ENCODE results near the gene DCTN1.
"Not testable (repeated sequence)": the region's sequence is repeated elsewhere in the genome, so short reads cannot be mapped to it uniquely, and the experiment has no call there.

The DCTN1 gene

DNA sequence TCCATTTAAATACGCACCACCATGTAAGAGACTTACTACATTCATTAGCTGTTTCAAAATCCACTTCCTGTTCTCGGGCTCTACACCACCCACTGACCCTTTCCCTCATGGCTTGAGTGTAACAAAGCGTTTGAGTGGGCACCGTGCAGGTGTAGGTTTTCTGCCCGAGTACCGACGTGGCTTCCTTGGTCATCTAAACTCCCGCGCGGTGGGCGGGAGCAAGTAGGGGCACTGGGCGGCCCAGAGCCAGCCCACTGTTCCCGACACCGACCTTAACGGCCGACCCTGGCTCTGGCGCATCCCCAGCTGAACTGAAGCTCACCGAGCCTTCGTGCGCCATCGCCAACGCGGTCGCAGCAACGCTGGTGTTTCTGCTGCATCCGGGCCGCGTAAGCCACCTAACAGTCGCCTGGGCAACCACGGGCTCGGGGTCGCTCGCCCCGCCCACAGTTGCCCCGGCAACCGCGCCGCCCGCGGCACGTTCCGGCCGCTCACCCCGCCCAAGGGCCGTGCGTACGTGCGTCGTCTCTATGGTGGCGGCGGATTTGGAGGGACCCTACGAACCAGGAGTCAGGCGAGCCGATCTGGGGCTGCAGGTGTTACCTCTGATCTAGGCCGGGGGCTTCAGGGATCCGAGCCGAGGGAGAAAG is 41.2 kb upstream of the DCTN1 start, which contains the start of the genes C2orf81 and WDR54:
Gene C2orf81 (minus strand): TSS at position 399 of the 650 bp plus-strand sequence. CDS start 59 bp downstream, at position 340.
Gene WDR54 (plus strand): TSS at position 510 of the 650 bp plus-strand sequence. CDS start 424 bp downstream, outside the sequence.
- TF ChIP-seq, protein P1, sequence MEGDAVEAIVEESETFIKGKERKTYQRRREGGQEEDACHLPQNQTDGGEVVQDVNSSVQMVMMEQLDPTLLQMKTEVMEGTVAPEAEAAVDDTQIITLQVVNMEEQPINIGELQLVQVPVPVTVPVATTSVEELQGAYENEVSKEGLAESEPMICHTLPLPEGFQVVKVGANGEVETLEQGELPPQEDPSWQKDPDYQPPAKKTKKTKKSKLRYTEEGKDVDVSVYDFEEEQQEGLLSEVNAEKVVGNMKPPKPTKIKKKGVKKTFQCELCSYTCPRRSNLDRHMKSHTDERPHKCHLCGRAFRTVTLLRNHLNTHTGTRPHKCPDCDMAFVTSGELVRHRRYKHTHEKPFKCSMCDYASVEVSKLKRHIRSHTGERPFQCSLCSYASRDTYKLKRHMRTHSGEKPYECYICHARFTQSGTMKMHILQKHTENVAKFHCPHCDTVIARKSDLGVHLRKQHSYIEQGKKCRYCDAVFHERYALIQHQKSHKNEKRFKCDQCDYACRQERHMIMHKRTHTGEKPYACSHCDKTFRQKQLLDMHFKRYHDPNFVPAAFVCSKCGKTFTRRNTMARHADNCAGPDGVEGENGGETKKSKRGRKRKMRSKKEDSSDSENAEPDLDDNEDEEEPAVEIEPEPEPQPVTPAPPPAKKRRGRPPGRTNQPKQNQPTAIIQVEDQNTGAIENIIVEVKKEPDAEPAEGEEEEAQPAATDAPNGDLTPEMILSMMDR (conservative IDR thresholded peaks at IDR 0.05; ENCODE audit: low read depth, low read length) = no peak
- Histone ChIP-seq H3K36me3 (ENCODE audit: insufficient read depth) (no peaks in the 10 kb centered on the region), H2AFZ (ENCODE audit: low read depth) (peak within 1 kb of the TSS; percentile 87), H3K27ac (peak within 1 kb of the TSS; percentile 70), H3K9ac (peak within 1 kb of the TSS; percentile 71), H3K27me3 (ENCODE audit: insufficient read depth, low read depth) (no peaks in the 10 kb centered on the region), H3K4me2 (peak within 1 kb of the TSS; percentile 81), H3K4me1 (ENCODE audit: low read depth, poor library complexity, severe bottlenecking) (peaks cover 14% of the 10 kb centered on the region), H3K79me2 (ENCODE audit: insufficient read depth, low read depth) (no peaks in the 10 kb centered on the region), H3K4me3 (IDR thresholded peaks at IDR 0.05; ENCODE audit: insufficient read depth, low read depth, low read length) (peak within 1 kb of the TSS; percentile 51), H4K20me1 (ENCODE audit: insufficient read depth) (no peaks in the 10 kb centered on the region)

DNA sequence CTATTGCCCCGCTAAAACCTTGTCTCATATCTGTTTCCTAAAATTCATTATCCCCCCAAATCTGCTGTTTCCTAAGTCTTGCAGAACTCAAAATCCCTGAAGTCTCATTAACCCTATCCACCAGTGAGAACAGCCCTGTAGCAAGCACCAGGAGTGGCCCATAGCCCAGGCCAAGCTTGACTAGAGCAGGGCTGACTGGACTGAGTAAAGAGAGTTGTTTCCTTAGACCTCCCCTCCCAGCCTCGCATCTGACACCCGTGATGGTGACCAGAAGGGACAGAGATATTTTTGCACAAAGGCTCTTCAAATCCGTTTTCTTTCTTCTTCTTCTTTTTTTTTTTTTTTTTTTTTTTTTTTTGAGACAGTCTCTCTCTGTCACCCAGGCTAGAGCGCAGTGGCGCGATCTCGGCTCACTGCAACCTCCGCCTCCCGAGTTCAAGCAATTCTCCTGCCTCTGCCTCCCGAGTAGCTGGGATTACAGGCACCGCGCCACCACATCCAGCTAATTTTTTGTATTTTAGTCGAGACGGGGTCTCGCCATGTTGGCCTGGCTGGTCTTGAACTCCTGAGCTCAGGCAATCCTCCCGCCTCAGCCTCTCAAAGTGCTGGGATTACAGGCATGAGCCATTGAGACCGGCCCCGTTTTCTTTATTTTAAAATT is 40.5 kb upstream of the DCTN1 start:
- H2AFZ ChIP-seq (ENCODE audit: low read depth) = peak overlapping the region; percentile 87
- peak overlapping the region; percentile 71 for H3K9ac ChIP-seq
- not testable (repeated sequence) for H4K20me1 ChIP-seq (ENCODE audit: insufficient read depth); H3K36me3 ChIP-seq (ENCODE audit: insufficient read depth); H3K27me3 ChIP-seq (ENCODE audit: insufficient read depth, low read depth); H3K79me2 ChIP-seq (ENCODE audit: insufficient read depth, low read depth)
- peak overlapping the region; percentile 51 for H3K4me3 ChIP-seq (IDR thresholded peaks at IDR 0.05; ENCODE audit: insufficient read depth, low read depth, low read length)
- H3K4me1 ChIP-seq (ENCODE audit: low read depth, poor library complexity, severe bottlenecking) = peaks cover 14% of the 10 kb centered on the region
- H3K4me2 ChIP-seq = peak overlapping the region; percentile 57
- H3K27ac ChIP-seq = peak overlapping the region; percentile 70

DNA sequence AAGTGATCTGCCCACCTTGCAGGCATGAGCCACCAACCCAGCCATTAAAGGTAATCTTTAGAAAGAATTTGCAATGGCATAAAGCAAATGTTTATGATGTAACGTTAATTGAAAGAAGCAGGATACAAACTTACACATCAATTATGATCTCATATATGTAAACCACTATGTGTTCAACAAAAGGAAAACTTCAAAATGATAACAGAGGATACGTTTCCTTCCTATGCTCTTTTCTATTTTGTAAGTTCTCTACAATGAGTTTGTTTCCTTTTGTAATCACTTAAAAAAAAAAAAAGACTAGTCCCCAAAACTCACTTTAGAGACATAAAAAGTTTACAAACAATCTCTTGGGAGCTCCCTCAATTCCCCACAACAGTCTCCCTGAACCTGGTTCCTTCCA is 39.9 kb upstream of the DCTN1 start:
- no peaks in the 10 kb centered on the region for H3K79me2 ChIP-seq (ENCODE audit: insufficient read depth, low read depth)
- H2AFZ ChIP-seq (ENCODE audit: low read depth) = no peak overlapping the region
- no peak overlapping the region for H3K4me3 ChIP-seq (IDR thresholded peaks at IDR 0.05; ENCODE audit: insufficient read depth, low read depth, low read length)
- no peaks in the 10 kb centered on the region for H3K27me3 ChIP-seq (ENCODE audit: insufficient read depth, low read depth)
- H3K9ac ChIP-seq = no peak overlapping the region
- peak overlapping the region; percentile 57; the same call in 1 of the 2 replicates for H3K4me2 ChIP-seq
- peaks cover 14% of the 10 kb centered on the region for H3K4me1 ChIP-seq (ENCODE audit: low read depth, poor library complexity, severe bottlenecking)
- H4K20me1 ChIP-seq (ENCODE audit: insufficient read depth) = no peaks in the 10 kb centered on the region
- TF ChIP-seq, protein P1 (conservative IDR thresholded peaks at IDR 0.05; ENCODE audit: low read depth, low read length) = no peak
- no peak overlapping the region for H3K27ac ChIP-seq
- H3K36me3 ChIP-seq (ENCODE audit: insufficient read depth) = no peaks in the 10 kb centered on the region

DNA sequence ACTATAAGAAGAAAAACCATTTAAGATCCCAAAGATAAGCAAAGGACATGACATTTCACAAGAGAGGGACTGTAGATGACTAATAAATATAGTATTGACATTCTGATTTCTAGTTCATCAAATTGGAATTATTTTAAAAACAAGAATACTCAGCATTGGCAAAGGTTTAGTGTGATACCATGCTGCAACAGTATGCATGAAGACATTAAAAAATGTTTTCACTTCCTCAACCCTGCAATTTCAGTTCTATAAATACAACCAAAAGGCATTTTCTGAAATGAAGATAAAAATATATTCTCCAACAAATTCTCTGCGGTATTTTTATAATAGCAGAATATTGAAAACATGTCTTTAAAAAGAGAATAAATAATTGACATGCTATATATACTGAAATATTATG is 39.2 kb upstream of the DCTN1 start:
- Histone ChIP-seq H3K79me2 (ENCODE audit: insufficient read depth, low read depth) (no peaks in the 10 kb centered on the region), H3K4me3 (IDR thresholded peaks at IDR 0.05; ENCODE audit: insufficient read depth, low read depth, low read length) (no peak overlapping the region), H3K27ac (no peak overlapping the region), H3K4me2 (no peak overlapping the region), H4K20me1 (ENCODE audit: insufficient read depth) (no peaks in the 10 kb centered on the region), H2AFZ (ENCODE audit: low read depth) (no peak overlapping the region), H3K36me3 (ENCODE audit: insufficient read depth) (no peaks in the 10 kb centered on the region), H3K27me3 (ENCODE audit: insufficient read depth, low read depth) (no peaks in the 10 kb centered on the region), H3K9ac (no peak overlapping the region), H3K4me1 (ENCODE audit: low read depth, poor library complexity, severe bottlenecking) (peaks cover 14% of the 10 kb centered on the region)
- TF ChIP-seq, protein P1 (conservative IDR thresholded peaks at IDR 0.05; ENCODE audit: low read depth, low read length) = no peak

DNA sequence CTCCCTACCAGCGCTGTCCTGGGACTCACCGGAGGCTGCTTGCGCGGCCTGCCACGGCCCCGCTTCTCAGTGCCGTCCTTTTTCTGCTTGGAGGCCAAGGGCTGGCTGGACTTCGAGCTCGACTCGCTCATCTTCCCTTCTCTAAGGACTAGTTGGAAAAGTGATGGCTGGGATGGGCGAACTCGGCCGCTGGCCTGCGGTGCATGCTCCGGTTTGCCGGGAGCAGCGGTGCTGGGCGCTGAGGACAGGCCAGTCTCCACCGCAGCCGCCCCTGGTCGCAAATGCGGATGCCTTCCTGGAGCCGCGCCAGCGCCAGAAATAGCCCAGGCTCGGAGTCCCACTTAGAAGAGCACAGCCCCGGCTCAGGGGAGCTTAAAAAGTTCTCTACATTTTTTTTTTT is 38.2 kb upstream of the DCTN1 start:
- Histone ChIP-seq H3K79me2 (ENCODE audit: insufficient read depth, low read depth) (no peaks in the 10 kb centered on the region), H3K4me1 (ENCODE audit: low read depth, poor library complexity, severe bottlenecking) (peaks cover 14% of the 10 kb centered on the region), H3K36me3 (ENCODE audit: insufficient read depth) (no peaks in the 10 kb centered on the region), H2AFZ (ENCODE audit: low read depth) (no peak overlapping the region), H3K4me2 (no peak overlapping the region), H4K20me1 (ENCODE audit: insufficient read depth) (no peaks in the 10 kb centered on the region), H3K27me3 (ENCODE audit: insufficient read depth, low read depth) (no peaks in the 10 kb centered on the region), H3K9ac (no peak overlapping the region), H3K27ac (no peak overlapping the region), H3K4me3 (IDR thresholded peaks at IDR 0.05; ENCODE audit: insufficient read depth, low read depth, low read length) (no peak overlapping the region)
- TF ChIP-seq, protein P1 (conservative IDR thresholded peaks at IDR 0.05; ENCODE audit: low read depth, low read length) = no peak
